Hepatocyte (in vitro differentiated cells): ENCODE results near the gene VOPP1.

Source experiments
- EZH2 ChIP-seq: fragments of 200-600 bp; sonication (generic); IDR thresholded peaks from 2 replicates; pipeline ENCODE4 v1.6.1; 2016; ENCODE audit warnings: antibody characterized with exemption, mild to moderate bottlenecking, borderline replicate concordance
- EZH2phosphoT487 ChIP-seq: fragments of 200-600 bp; sonication (generic); IDR thresholded peaks from one replicate; pipeline ENCODE4 v1.6.1; 2018; ENCODE audit warnings: antibody characterized with exemption, mild to moderate bottlenecking, low read depth, moderate library complexity; ENCODE audit not compliant: unreplicated experiment, severe bottlenecking
- TF ChIP-seq, protein P1 (sequence below): fragments of 200-600 bp; sonication (generic); IDR thresholded peaks from 2 replicates; pipeline ENCODE4 v1.5.1; 2016; ENCODE audit warnings: antibody characterized with exemption, mild to moderate bottlenecking; ENCODE audit not compliant: poor library complexity

DNA sequence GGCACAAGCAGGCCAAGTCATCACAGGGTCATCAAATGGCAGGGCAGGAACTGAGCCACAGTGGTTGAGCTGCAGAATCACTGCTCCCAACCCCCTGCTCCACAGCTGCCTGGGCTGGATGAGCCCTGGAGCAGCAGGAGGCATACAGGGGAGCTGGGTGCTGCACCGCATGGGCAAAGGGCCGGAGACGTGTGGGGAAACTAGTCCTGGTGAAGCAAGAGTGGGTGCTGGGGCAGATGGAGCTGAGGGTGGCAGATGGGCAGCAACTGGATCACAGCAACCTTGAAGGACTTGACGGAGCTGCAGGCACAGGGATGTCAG, 16.0 kb upstream of the VOPP1 start:
- TF ChIP-seq, protein P1, sequence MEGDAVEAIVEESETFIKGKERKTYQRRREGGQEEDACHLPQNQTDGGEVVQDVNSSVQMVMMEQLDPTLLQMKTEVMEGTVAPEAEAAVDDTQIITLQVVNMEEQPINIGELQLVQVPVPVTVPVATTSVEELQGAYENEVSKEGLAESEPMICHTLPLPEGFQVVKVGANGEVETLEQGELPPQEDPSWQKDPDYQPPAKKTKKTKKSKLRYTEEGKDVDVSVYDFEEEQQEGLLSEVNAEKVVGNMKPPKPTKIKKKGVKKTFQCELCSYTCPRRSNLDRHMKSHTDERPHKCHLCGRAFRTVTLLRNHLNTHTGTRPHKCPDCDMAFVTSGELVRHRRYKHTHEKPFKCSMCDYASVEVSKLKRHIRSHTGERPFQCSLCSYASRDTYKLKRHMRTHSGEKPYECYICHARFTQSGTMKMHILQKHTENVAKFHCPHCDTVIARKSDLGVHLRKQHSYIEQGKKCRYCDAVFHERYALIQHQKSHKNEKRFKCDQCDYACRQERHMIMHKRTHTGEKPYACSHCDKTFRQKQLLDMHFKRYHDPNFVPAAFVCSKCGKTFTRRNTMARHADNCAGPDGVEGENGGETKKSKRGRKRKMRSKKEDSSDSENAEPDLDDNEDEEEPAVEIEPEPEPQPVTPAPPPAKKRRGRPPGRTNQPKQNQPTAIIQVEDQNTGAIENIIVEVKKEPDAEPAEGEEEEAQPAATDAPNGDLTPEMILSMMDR: no peak
- TF ChIP-seq EZH2: no peak
- no peak for TF ChIP-seq EZH2phosphoT487
